Occipital lobe (tissue), 2 donors: ENCODE measurements around the gene NEXMIF. TPM values are rescaled to one million over a fixed set of nuclear protein-coding genes. Genes with fewer than 3 reads are reported as not detected.
"Not testable (repeated sequence)": the region's sequence is repeated elsewhere in the genome, so short reads cannot be mapped to it uniquely, and the experiment has no call there.

ENCODE experiments used
- DNase-seq: peaks from one replicate; lab custom pipeline; 2025; lab: John Stamatoyannopoulos, UW
- total RNA-seq: library from RNA; depleted of rRNA; stranded (reverse); fragments of >200 nt; gene quantifications from one replicate; pipeline ENCODE4 v1.2.3, GENCODE V29; 2014

NEXMIF gene
- 57.1 TPM for total RNA-seq

DNA sequence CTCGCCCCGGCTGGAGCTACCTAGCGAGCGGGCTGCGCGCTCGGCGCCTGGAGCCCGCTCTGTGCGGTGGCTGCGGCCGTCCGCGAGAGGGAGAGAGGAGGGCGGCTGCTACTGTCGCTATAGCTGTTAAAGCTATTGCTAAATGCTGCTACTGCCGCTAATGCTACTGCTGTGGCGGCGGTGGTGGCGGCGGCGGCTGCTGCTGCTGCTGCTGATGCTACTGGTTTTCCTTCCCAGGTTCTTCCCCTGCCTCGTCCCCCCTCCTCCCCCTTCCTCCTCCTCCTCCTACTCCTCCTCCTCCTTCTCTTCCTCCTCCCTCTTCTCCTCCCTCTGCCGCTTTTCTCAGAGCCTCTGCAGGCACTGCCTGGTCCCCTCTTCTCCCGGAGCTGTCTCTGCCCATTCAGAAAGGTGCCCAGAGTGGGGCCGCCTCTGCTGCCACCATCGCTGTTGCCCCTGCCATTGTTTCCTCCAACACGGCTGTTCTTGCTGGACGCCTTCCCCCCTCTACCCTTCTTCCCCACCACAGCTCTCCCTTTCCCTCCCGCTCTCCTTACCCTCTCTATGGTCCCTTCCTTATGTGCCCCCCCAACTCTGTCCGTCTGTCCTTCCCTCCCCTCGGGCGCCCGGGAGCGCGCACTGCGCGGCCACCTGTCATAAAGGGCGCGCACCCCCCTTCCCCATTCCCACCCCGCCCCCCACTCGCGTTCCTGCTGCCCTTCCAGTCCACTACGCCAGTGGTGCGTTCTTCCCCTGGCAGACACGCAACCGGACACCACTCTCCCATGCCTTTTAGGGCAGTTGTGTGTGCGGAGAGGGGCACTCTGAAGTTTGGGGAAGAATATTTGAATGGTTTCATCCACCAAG is at the start of gene NEXMIF:
NEXMIF (minus strand) TSS at position 228 of the 864 bp plus-strand sequence.
- peak; percentile 9 for DNase-seq

DNA sequence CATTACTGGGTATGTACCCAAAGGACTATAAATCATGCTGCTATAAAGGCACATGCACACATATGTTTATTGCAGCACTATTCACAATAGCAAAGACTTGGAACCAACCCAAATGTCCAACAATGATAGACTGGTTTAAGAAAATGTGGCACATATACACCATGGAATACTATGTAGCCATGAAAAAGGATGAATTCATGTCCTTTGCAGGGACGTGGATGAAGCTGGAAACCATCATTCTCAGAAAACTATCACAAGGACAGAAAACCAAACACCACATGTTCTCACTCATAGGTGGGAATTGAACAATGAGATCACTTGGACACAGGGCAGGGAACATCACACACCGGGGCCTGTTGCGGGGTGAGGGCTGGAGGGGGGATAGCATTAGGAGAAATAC is 36.7 kb upstream of the NEXMIF start:
- DNase-seq, result not testable (repeated sequence)

DNA sequence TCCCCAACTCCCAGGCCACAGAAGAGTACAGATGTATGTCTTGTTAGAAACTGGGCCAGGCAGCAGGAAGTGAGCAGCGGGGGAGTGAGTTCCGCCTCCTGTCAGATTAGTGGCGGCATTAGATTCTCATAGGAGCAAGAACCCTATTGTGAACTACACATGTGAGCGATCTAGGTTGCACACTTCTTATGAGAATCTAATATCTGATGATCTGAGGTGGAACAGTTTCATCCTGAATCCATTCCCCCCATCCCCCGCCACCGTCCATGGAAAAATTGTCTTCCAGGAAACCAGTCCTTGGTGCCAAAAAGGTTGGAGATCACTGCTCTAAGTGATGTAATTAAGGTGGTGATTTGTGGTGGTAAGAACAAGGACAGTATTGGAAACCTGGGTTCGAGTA is 24.5 kb upstream of the NEXMIF start:
- no peak for DNase-seq

DNA sequence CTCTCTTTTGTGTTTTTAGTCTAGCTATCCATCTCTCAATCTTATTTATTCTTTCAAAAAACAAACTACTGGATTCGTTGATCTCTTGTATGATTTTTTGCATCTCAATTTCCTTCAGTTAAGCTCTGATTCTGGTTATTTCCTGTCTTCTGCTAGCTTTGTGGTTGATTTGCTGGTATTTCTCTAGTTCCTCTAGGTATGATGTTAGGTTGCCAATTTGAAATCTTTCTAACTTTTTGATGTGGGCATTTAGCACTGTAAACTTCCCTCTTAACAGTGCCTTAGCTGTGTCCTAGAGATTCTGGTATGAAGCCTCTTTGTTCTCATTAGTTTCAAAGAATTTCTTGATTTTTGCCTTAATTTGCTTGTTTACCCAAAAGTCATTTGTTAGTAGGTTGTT is 15.2 kb upstream of the NEXMIF start:
- DNase-seq, result no peak

DNA sequence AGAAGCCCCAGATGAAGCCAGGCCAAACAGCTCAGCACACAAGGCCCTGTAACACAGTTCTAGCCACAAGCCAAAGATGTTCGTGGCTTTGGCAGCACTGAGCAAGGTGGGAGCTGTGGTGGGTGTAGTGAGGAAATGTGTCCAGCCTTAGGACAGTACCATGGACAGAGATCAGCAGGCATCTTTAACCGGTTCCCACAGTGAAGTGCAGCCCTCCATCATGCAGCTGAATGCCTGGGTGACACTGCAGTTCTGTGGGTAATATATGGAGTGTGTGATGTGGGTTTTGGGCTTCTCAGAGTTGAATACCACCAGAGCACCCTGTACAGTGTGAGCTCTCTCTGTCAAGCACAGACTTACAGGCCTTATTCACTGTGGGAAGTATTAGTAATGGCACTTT is 6.0 kb upstream of the NEXMIF start:
- no peak for DNase-seq

DNA sequence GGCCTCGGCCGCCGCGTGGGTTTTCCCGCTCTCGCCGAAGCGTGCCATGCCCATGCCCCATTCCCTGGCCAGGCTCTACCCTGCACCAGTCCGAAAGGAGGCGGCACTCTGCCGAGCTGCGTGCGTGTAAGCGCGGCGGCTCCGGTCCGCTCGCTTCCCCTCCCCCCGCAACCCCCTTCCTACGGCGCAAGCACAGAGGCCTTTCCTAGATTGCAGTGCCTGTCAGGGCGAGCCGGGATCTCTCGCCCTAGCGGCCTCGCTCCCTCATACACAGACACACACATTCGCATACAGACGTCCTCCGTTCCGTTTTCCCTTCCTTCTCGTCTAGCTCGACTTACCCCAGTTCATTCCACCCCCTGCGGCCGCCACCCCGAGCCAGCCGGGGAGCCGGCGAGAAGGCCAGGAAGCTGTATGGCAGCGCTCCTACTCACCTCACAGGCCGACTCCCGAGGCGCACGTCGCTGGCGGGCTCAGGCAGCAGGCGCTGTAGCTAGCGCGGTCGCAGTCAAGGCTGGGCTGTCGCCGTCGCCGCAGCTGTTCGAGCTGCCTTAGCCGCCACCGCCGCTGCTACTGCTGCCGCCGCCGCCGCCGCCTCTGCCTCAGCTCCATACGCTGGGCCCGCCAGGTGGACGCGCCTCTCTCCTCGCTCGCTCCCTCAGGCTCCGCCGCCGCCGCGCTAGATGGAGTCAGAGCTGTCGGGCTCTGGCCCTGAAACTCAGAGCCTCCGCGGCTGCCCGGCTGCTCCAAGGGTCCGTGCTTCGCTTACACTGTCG is 615 bp downstream of the NEXMIF start:
- peak; percentile 18 for DNase-seq

DNA sequence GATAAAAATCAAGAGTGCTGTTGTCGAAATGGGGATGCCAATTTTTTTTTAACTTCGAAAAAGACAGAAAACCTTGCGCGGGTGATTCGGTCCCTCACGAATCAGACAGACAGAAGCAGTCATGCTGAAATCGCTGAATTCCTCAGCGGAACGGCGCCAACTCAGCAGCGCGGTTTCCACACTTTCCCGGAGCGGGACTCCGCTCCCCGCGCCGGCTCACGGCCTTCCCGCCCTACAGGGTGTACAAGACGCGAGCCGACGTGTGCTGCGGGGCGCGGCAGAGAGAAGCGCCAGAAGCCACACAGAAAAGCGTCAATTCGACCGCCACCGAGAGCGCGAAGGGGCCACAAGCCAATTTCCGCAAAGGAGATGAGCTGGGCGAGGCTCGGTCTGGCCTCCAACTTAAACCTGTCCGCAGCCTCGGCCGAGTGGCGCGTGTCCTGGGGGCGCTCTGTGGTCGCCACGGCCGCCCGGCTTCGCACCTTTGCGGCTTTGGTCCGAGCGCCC is 1.3 kb downstream of the NEXMIF start:
- DNase-seq, result no peak

DNA sequence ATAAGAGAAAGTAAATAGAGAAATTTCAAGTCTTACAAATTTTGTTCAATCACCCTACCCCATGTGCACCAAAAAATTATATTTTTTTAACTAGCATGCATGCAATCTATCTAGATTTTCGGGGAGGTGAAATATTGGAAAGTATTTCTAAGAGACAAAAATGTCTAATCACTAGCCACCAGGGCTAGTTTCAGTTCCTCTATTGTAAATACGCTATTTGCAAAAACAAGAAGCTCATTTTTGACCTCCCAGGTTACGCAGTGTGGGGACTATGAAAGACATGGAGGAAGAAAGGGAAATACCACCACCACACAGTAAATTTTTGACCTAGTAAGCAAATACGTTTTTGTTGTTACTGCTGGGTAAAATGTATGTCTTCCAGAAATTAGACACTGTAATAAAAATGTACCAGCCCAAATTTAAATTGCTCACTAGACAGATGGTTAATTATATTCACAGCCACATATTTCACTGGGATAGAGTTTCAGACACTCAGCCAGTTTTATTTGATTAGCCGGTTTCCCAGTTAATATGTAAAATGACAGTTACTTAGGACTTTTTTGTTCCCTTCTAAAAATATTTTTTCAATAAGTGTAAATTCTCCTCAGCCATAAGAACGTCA is 2.2 kb downstream of the NEXMIF start:
- no peak for DNase-seq

DNA sequence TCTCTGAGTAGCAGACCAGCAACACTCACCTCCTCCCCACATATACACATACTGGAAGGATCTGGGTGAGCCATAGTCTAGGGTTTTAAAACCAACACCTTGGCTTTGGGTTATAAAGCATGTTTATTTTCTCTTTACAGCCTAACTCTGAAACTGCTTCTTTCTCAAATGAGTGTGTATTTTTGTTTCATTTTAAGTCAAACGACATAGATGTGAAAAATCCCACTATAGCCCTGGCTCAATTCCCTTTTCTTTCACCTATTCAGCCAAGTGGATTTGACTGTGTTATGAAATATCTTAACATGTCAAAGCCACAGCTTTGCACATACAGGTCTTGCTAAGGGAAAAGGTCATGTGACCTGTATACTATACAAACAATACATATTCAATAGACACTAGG is 13.8 kb downstream of the NEXMIF start:
- no peak for DNase-seq

DNA sequence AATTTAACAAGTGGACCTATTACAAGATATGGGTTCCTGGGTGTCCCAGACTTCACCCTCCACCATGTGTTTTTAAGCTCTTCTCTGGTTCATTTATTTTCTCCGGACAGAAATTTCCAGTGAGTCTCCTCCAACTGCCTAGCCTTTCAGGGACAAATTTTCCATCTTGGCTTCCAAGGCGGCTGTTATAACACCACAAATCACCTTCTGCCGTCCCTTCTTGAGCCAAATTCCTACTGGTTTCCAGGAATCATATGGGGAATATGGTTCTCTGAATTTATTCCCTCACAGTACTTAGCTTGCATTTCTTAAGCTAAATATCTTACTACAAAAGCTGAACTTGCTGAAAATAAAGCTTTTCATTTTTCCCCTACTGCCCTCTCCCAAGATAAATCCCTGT is 18.8 kb downstream of the NEXMIF start:
- no peak for DNase-seq

DNA sequence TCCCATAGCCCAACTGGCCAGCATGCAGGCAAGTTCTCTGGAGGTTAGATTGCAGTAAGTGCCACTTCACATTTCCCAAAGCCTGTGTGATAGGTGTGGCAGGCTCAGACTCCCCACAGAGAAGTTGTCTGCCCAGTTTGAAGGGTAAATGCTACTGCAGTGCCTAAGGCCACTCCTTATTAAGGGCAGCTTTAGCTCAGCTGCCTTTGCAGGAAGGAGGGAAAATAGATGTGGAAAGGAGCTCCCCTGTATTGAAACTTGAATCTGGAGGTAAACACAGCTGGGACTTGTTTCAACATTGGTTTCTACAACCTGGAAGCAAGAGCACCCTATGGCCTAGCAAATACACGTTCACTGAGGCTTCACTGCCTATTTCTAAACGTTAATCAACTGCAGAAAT is 22.4 kb downstream of the NEXMIF start:
- DNase-seq, result no peak

DNA sequence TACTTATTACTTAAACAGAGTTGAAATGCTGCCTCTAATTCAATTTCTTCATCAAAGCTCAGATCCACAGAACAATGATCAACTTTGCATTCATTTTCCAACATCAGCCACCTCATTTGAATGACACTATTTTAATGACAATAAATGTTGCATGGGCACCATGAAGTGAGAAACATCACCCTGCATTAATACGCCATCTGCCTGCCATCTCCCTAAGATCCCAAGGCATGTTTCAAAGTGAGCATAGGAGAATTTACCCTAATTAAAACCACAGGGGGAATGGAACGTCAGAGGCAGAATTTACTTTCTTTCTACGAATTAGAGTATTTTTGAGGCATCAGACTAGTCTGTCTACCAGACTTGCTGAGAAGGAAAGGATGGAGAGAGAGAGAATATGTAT is 32.7 kb downstream of the NEXMIF start:
- DNase-seq, result no peak

DNA sequence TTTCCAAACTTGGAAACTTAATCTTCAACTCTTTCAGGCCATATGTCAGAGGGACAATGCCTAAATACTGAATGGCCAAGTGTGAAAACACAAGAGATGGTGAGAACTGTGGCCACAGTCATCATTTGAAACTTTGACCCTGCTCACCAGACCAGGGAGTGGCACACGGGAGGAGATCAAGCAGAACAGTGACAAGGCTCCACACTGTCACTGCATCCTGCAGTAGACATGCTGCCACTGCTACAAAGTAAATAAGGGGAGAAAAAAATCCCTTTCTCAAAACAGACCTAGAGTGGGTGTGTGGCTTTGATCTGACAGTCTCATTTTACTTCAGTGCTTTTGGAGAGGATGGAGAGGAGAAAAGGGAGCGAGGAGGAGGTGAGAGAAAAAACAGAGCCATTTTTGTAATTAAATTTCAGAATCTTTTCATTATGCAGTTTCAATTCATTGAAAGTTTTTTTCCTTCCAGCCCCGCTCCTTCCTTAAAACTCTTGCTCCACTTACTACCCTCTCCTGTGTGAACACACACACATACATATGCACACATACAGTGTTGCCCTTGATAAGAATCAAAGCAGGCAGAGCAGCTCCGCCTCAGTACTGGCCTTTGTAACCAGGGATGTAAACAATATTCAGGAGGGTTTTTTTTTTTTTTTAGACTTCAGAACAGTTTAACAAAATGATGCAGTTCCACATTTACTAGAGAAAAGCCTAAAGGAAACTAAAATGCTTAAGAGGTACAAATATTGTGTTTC is 34.4 kb downstream of the NEXMIF start:
- DNase-seq, result no peak

DNA sequence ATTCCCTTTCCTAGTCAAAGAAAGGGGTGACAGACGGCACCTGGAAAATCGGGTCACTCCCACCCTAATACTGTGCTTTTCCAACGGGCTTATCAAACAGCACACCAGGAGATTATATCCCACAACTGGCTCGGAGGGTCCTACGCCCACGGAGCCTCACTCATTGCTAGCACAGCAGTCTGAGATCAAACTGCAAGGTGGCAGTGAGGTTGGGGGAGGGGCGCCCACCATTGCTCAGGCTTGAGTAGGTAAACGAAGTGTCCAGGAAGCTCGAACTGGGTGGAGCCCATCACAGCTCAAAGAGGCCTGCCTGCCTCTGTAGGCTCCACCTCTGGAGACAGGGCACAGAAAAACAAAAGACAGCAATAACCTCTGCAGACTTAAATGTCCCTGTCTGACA is 42.9 kb downstream of the NEXMIF start:
- not testable (repeated sequence) for DNase-seq

DNA sequence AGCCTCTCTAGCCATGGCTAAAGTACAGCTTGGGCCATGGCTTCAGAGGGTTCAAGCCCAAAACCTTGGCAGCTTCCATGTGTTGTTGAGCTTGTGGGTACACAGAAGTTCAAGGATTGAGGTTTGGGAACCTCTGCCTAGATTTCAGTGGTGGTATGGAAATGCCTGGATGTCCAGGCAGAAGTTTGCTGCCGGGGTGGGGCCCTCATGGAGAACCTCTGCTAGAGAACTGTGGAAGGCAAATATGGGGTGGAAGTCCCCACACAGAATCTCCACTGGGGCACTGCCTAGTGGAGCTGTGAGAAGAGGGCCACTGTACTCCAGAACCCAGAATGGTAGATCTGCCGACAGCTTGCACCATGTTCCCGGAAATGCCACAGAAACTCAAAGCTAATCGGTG is 59.5 kb downstream of the NEXMIF start:
- DNase-seq, result no peak

DNA sequence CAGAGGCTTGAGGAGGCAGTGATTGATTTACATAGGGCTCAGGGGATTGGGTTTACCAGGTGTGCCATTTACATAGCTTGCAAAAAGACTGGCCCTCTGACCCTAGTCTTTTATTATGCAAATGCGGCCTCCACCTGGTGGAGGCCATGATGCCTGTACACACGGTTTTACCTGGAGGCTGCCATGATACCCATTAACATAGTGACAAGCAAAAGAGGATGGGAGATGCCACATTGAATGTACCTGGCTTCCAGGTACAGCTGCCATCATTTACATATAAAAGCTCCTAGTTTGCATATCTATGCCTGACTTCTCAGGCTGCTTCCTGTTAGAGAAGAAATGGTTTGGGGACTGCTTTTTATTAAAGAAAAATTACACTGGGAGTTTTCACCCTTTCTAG is 72.0 kb downstream of the NEXMIF start:
- DNase-seq, result no peak

DNA sequence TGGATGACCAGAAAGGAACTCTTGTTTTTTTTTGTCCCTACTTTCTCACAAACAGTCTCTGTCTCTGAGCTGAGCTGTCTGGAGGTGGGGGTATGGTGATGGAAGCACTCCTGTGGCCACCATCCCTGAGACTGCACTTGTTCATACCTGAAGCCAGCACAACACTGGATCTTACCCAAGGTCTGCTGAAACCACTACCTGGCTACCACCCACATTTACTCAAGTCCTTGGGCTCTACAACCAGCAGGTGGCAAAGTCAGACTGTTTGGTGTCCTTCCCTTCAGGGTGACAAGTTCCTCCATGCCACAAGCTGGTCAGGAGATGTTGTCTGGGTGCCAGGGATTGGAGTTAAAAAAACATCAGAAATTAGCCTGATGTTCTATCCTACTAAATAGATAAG is 89.7 kb downstream of the NEXMIF start:
- no peak for DNase-seq

DNA sequence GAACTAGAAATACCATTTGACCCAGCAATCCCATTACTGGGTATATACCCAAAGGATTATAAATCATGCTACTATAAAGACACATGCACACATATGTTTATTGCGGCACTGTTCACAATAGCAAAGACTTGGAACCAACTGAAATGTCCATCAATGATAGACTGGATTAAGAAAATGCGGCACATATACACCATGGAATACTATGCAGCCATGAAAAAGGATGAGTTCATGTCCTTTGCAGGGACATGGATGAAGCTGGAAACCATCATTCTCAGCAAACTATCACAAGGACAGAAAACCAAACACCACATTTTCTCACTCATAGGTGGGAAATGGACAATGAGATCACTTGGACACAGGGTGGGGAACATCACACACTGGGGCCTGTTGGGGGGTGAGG is 105.5 kb downstream of the NEXMIF start:
- DNase-seq, result not testable (repeated sequence)

DNA sequence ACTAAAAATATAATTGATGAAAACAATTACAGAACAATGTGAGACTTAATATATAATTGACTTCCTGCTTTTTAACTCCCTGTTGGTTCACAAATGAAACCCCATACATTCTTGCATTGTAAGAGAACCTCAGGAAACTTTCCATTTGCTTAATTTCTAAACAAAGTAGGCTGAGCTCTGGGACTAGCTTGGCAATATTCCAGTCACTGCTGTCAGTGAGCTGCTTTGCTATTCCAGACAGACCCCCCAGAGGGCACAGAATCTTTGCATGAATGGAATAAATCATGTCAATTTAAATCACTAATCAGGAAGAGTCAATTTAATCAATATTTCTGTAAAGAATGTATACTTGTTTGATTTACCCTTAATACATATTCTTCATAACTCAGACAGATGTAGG is 110.6 kb downstream of the NEXMIF start:
- DNase-seq, result no peak

DNA sequence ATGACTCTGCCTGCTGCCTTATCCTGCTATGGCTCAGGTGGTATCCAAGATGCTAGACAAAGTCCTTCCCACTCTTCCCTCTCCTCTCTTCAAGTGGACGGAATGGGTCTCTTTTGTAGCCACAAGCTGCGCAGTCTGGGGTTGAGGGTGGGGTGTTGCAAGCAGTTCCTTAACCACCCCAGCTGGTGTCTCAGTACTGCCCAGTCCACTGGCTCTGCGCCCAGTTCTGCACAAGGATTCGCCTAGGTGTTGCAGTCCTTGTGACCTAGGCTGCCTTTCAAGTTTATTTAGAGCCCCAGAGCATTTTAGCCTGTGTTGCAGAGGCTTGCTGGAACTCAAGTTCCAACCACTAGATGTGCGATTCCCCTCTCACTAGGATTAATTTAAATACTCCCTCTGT is 120.7 kb downstream of the NEXMIF start:
- no peak for DNase-seq

DNA sequence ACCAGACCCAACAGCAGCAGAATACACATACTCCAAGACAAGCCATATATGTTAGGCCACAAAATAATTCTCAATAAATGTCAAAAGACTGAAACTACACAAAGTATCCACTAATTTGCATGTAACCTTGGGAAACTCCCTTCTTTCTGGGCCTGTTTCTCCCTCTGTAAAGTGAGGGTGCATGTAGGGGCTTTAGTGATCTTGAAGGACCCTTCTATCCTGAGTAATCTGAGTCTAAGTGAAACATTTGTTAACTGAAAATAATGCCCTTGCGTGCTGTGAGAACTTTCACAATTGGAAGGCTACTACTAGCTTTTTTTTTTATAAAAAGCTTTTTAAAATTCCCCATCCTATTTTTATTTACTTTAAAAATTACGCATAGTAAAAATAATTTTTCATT is 125.2 kb downstream of the NEXMIF start:
- DNase-seq, result no peak
